T-helper 2 cell treated with Interferon-gamma antibody and Interleukin-4, amounts not matched to agents 5 μg/mL and 100 μg/mL, for 36 hours (primary cell): ENCODE results near the gene PTGER2.

Experiments used
- DNase-seq: peaks from one replicate; pipeline ENCODE4 v3.0.0; 2021; ENCODE audit warnings: low spot score
- H3K27ac Mint-ChIP-seq: one replicate; pipeline ENCODE4 v1.8.0; 2021; ENCODE audit warnings: mild to moderate bottlenecking, mixed read lengths
- H3K27me3 Mint-ChIP-seq: one replicate; pipeline ENCODE4 v1.8.0; 2021; ENCODE audit warnings: low read depth, mixed read lengths
- H3K36me3 Mint-ChIP-seq: one replicate; pipeline ENCODE4 v1.8.0; 2021; ENCODE audit warnings: low read depth, mixed read lengths
- H3K4me1 Mint-ChIP-seq: one replicate; pipeline ENCODE4 v1.8.0; 2021; ENCODE audit warnings: low read depth, mixed read lengths
- H3K4me3 Mint-ChIP-seq: one replicate; pipeline ENCODE4 v1.8.0; 2022; ENCODE audit warnings: mild to moderate bottlenecking, moderate library complexity, mixed read lengths
- H3K9me3 Mint-ChIP-seq: one replicate; pipeline ENCODE4 v1.8.0; 2021; ENCODE audit warnings: mixed read lengths

PTGER2 gene

DNA sequence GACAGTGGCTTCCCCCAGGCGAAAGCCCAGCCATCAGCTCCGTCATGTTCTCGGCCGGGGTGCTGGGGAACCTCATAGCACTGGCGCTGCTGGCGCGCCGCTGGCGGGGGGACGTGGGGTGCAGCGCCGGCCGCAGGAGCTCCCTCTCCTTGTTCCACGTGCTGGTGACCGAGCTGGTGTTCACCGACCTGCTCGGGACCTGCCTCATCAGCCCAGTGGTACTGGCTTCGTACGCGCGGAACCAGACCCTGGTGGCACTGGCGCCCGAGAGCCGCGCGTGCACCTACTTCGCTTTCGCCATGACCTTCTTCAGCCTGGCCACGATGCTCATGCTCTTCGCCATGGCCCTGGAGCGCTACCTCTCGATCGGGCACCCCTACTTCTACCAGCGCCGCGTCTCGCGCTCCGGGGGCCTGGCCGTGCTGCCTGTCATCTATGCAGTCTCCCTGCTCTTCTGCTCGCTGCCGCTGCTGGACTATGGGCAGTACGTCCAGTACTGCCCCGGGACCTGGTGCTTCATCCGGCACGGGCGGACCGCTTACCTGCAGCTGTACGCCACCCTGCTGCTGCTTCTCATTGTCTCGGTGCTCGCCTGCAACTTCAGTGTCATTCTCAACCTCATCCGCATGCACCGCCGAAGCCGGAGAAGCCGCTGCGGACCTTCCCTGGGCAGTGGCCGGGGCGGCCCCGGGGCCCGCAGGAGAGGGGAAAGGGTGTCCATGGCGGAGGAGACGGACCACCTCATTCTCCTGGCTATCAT lies 663 bp downstream of the PTGER2 start:
- H3K36me3 Mint-ChIP-seq, result peaks cover 90% of the 10 kb centered on the region

DNA sequence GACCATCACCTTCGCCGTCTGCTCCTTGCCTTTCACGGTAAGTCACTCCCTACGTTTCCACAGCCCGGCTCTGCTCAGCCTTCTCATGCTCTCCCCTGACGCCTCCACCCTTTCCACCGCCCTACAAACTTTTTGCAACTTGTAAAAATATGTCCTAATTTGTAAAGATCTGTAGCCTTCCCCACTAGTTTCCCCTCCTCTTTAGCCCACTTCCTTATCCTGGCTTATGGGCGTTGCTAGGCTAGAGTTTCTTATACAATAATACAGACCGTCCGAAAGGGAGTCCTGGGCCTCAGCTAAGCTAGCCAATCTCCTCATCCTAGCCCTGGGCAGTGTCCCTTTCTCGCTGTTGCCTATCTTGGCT lies 1.2 kb downstream of the PTGER2 start:
- peaks cover 51% of the 10 kb centered on the region for H3K4me1 Mint-ChIP-seq
- DNase-seq, result no peak
- peaks cover 92% of the 10 kb centered on the region for H3K36me3 Mint-ChIP-seq
- peak overlapping the region; percentile 94 for H3K27ac Mint-ChIP-seq
- H3K9me3 Mint-ChIP-seq, result no peaks in the 10 kb centered on the region
- H3K4me3 Mint-ChIP-seq, result peak overlapping the region; percentile 98
- no peaks in the 10 kb centered on the region for H3K27me3 Mint-ChIP-seq

More for the DNA sequence above, 663 bp downstream of the PTGER2 start:
- peaks cover 49% of the 10 kb centered on the region for H3K4me1 Mint-ChIP-seq
- no peak for DNase-seq
- peak overlapping the region; percentile 98 for H3K4me3 Mint-ChIP-seq
- no peaks in the 10 kb centered on the region for H3K9me3 Mint-ChIP-seq
- no peaks in the 10 kb centered on the region for H3K27me3 Mint-ChIP-seq
- peak overlapping the region; percentile 94 for H3K27ac Mint-ChIP-seq

DNA sequence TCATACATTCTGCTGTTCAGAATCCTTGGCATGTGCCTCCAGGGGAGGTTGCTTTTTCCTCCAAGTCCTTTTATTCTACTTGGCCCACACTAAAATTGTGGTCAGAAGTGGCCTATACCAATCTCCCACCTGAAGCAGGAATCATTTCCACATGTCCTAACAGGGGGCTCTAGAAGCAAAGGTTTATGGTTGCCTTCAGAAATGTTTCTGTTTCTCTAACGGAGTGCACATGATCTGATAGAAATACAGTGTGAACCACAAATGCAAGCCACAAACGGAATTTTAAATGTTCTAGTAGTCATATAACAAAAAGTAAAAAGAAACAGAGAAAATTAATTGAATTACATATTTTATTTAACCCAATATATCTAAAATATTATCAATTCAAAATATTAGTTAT lies 4.0 kb downstream of the PTGER2 start:
- H3K9me3 Mint-ChIP-seq, result peaks cover 24% of the 10 kb centered on the region
- H3K4me3 Mint-ChIP-seq, result peak overlapping the region; percentile 98
- H3K27me3 Mint-ChIP-seq, result no peaks in the 10 kb centered on the region
- peak overlapping the region; percentile 86 for H3K27ac Mint-ChIP-seq
- H3K36me3 Mint-ChIP-seq, result peaks cover 94% of the 10 kb centered on the region
- DNase-seq, result no peak
- H3K4me1 Mint-ChIP-seq, result peaks cover 48% of the 10 kb centered on the region

DNA sequence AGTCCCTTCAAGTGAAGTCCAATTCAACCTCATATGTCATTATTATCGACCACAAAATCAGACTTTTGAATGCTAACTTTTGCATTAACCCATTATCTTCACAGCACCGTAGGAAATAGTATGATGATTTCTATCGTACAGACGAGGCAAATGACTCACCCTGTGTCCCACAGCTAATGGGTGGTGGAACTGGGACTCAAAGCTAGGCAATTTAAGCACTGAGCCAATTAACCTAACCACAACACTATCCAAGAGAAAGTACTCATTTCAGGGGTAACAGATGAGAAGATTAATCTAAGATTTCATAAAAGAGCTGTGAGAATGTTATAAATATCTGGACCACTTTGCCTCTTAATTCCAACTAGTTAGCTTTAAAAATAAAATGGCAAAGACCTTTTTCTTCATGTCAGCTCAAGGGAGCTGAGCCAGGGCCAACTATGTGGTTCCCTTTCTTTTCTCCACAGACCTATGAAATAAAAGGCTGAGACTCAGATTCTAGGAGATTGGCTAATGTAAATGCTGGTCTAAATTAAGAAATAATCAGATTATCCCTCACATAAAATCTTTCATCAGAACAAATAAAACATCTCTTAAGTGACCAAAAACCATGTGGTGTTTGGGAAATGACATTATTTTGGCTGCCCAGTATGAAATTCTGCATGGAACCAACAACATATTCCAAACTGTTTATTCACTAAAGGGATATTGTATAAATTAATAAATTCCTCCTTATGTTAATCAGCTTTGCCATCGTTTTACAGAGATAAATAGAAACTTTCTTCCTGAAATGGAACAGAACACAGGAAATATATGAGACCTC lies 4.9 kb downstream of the PTGER2 start:
- DNase-seq, result peak; percentile 52
- peak overlapping the region; percentile 91 for H3K27ac Mint-ChIP-seq
- H3K9me3 Mint-ChIP-seq, result peaks cover 25% of the 10 kb centered on the region
- H3K4me3 Mint-ChIP-seq, result peak overlapping the region; percentile 98
- peaks cover 94% of the 10 kb centered on the region for H3K36me3 Mint-ChIP-seq
- H3K27me3 Mint-ChIP-seq, result no peaks in the 10 kb centered on the region
- peaks cover 52% of the 10 kb centered on the region for H3K4me1 Mint-ChIP-seq

DNA sequence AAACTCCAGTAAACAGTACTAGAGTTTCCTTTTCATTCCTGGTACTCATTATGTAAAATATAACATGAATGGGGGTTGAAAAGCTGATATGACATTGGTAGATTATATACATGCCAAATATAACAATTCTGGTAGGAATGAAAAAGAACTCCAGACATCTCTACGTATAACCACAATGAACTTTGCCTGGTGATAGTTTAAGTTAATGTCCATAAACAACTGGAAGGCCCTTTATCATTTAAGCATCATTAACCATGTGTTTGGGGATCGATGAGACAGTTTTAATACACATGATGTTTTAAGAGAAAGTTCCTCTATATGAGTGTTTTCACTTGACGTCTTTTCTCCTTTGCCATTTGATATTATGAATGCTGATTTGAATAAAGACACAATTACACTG lies 5.8 kb downstream of the PTGER2 start:
- H3K27me3 Mint-ChIP-seq, result no peaks in the 10 kb centered on the region
- peaks cover 25% of the 10 kb centered on the region for H3K9me3 Mint-ChIP-seq
- H3K36me3 Mint-ChIP-seq, result peaks cover 95% of the 10 kb centered on the region
- H3K4me1 Mint-ChIP-seq, result peaks cover 60% of the 10 kb centered on the region
- peak overlapping the region; percentile 98 for H3K4me3 Mint-ChIP-seq
- no peak for DNase-seq
- H3K27ac Mint-ChIP-seq, result peak overlapping the region; percentile 54

DNA sequence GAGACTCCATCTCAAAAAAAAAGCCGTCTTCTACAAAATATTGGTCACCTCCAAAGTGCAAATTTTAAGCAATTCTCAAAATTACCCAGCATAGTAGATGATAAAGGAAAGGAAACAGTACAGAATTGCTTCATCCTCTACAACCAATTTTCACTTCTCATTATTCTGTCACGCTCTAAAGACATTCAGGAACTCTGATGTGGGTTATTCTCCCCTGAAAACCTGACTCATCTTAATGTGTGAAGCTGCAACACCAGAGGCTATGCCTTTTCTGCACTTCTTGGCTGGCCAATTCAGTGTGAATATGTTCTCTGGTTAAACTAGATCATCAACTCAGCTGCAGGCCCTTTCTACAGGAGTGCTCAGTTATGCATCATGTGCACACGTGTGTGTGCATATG lies 11.0 kb downstream of the PTGER2 start:
- Mint-ChIP-seq H3K36me3 (peaks cover 95% of the 10 kb centered on the region), H3K9me3 (peaks cover 25% of the 10 kb centered on the region)

DNA sequence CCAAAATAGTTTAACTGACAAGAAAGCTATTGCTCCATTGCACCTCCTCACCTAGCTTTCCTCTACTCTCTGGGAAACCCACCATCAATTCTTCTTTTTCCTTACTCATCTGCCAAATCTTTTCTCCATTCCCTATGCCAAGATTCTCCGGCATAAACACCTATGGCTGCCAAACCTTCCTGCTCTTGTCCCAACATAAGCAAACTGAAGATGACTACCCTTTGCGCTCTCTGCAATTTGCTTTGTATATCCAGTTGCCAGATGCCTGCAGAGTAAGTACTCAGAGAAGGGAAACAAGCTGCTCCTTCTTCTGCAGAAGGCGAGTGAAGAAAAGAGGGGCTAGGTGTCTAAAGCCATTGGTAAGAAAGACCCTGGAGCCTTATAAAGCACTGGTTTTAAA lies 11.5 kb downstream of the PTGER2 start:
- peak overlapping the region; percentile 71 for H3K27ac Mint-ChIP-seq
- H3K9me3 Mint-ChIP-seq, result peaks cover 24% of the 10 kb centered on the region
- H3K36me3 Mint-ChIP-seq, result peaks cover 94% of the 10 kb centered on the region
- H3K27me3 Mint-ChIP-seq, result no peaks in the 10 kb centered on the region
- no peak for DNase-seq
- H3K4me1 Mint-ChIP-seq, result peaks cover 82% of the 10 kb centered on the region
- H3K4me3 Mint-ChIP-seq, result peak overlapping the region; percentile 53

More for the DNA sequence above, 11.0 kb downstream of the PTGER2 start:
- H3K27me3 Mint-ChIP-seq, result no peaks in the 10 kb centered on the region
- peak overlapping the region; percentile 71 for H3K27ac Mint-ChIP-seq
- peak overlapping the region; percentile 53 for H3K4me3 Mint-ChIP-seq
- H3K4me1 Mint-ChIP-seq, result peaks cover 83% of the 10 kb centered on the region
- peak; percentile 57 for DNase-seq

DNA sequence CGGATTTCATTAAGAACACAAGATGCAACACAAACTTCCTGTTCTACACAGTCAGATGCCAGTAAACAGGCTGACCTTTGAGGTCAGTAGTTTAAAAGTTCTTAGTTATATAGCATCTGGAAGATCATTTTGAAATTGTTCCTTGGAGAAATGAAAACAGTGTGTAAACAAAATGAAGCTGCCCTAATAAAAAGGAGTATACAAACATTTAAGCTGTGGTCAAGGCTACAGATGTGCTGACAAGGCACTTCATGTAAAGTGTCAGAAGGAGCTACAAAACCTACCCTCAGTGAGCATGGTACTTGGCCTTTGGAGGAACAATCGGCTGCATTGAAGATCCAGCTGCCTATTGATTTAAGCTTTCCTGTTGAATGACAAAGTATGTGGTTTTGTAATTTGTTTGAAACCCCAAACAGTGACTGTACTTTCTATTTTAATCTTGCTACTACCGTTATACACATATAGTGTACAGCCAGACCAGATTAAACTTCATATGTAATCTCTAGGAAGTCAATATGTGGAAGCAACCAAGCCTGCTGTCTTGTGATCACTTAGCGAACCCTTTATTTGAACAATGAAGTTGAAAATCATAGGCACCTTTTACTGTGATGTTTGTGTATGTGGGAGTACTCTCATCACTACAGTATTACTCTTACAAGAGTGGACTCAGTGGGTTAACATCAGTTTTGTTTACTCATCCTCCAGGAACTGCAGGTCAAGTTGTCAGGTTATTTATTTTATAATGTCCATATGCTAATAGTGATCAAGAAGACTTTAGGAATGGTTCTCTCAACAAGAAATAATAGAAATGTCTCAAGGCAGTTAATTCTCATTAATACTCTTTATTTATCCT lies 13.5 kb downstream of the PTGER2 start:
- peaks cover 92% of the 10 kb centered on the region for H3K36me3 Mint-ChIP-seq
- H3K4me1 Mint-ChIP-seq, result peaks cover 76% of the 10 kb centered on the region
- peak overlapping the region; percentile 68 for H3K4me3 Mint-ChIP-seq
- no peaks in the 10 kb centered on the region for H3K27me3 Mint-ChIP-seq
- peak overlapping the region; percentile 56 for H3K27ac Mint-ChIP-seq
- no peak for DNase-seq
- peaks cover 6% of the 10 kb centered on the region for H3K9me3 Mint-ChIP-seq

DNA sequence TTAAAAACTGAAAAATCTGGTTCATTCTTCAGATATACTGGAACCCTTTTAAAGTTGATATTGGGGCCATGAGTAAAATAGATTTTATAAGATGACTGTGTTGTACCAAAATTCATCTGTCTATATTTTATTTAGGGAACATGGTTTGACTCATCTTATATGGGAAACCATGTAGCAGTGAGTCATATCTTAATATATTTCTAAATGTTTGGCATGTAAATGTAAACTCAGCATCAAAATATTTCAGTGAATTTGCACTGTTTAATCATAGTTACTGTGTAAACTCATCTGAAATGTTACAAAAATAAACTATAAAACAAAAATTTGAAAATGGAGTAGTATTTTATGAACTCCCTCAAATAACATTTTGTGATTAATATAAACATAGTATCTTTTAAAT lies 14.2 kb downstream of the PTGER2 start:
- H3K9me3 Mint-ChIP-seq, result no peaks in the 10 kb centered on the region

DNA sequence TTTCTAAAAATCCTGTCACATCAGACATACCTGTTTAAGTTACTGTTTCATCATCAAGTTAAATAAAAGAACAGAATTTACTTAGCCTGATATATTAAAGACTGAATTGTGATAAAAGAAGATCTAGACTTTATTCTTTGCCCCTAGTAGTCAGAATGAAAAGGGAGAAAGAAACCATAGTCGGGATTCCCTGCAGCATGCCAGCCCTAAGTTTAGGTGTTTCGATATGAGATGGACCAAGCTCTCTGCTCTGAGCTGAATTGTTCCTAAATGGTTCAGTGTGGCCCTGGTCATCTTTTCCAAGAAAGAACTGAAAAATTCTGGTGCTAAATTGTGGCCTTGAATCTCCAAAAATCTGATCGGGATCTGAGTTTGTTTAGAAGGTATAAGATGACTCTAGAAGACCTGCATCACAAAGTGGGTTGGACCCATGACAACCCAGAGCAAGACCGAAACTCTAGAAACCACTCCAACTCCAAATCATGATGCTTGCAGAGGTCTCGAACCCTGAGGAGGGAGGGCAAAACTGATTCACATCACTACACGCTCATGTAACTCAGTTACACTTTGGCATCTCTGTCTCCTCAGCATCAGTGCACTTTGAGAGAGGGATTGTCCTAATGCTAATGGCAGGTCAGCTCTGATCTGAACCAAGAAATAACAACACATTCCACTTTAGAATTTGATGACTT lies 15.7 kb downstream of the PTGER2 start:
- Mint-ChIP-seq H3K4me3 (peak overlapping the region; percentile 16), H3K36me3 (peaks cover 88% of the 10 kb centered on the region), H3K9me3 (no peaks in the 10 kb centered on the region), H3K4me1 (peaks cover 67% of the 10 kb centered on the region), H3K27ac (peak overlapping the region; percentile 11), H3K27me3 (no peaks in the 10 kb centered on the region)
- no peak for DNase-seq

More for the DNA sequence above, 14.2 kb downstream of the PTGER2 start:
- Mint-ChIP-seq H3K4me1 (peaks cover 73% of the 10 kb centered on the region), H3K4me3 (peak overlapping the region; percentile 68), H3K27ac (no peak overlapping the region), H3K27me3 (no peaks in the 10 kb centered on the region), H3K36me3 (peaks cover 92% of the 10 kb centered on the region)
- DNase-seq, result no peak

DNA sequence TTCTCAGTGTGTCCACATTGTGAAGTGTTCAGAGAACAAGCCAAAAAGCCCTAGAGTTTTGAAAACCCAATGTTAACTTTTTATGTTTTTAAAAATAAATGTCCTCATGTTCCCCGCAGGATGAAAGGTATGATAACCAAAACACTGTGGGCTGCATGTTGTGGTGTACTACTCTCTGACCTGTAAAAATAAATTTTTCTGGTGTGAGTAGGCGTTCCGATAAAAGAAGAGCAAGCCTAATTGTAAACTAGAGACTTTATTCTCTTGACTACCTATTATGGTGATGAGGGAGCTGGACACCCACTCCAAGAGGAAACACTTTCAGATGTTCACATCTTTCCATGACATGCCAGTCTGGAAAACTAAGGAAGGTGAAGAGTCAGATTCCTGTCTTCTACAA lies 18.2 kb downstream of the PTGER2 start:
- Mint-ChIP-seq H3K4me1 (peaks cover 65% of the 10 kb centered on the region), H3K27ac (peak overlapping the region; percentile 60), H3K27me3 (no peaks in the 10 kb centered on the region), H3K36me3 (peaks cover 74% of the 10 kb centered on the region), H3K4me3 (no peak overlapping the region), H3K9me3 (no peaks in the 10 kb centered on the region)
- DNase-seq, result no peak

DNA sequence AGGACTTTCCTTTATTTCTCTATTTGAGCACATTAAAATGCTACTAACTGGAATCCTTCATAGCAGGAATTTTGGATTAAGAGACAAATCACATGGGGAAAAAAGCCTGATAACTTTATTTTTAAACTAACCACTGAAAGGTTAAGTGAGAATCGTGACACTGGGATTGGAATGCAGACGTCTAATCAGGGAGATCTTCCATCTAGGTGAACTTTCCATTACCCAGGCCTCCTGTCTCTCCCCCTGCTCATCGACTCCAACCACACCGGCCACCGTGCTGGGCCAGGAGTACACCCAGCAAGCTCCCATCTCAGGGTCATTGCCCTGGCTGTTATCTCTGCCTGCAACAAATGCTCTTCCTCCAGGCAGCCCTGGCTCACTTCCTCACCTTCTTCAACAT lies 19.0 kb downstream of the PTGER2 start:
- Mint-ChIP-seq H3K36me3 (peaks cover 65% of the 10 kb centered on the region), H3K27ac (peak overlapping the region; percentile 16), H3K4me3 (no peak overlapping the region), H3K27me3 (no peaks in the 10 kb centered on the region), H3K4me1 (peaks cover 59% of the 10 kb centered on the region), H3K9me3 (no peaks in the 10 kb centered on the region)
- DNase-seq, result no peak
